GM12875 (cell line): ENCODE measurements around the gene MINDY2.
"Not testable (repeated sequence)": the region's sequence is repeated elsewhere in the genome, so short reads cannot be mapped to it uniquely, and the experiment has no call there.

Source experiments
- H3K4me3 ChIP-seq: one replicate; pipeline ENCODE4 v1.5.1; 2011; ENCODE audit warnings: low read depth, low read length, control low read depth
- TF ChIP-seq, protein P1 (sequence below): IDR thresholded peaks from 2 replicates; pipeline ENCODE4 v1.5.1; 2011; ENCODE audit warnings: low read depth, mild to moderate bottlenecking, control low read depth, inconsistent platforms, low read length, moderate library complexity, borderline replicate concordance; ENCODE audit not compliant: insufficient read depth

Gene MINDY2

DNA sequence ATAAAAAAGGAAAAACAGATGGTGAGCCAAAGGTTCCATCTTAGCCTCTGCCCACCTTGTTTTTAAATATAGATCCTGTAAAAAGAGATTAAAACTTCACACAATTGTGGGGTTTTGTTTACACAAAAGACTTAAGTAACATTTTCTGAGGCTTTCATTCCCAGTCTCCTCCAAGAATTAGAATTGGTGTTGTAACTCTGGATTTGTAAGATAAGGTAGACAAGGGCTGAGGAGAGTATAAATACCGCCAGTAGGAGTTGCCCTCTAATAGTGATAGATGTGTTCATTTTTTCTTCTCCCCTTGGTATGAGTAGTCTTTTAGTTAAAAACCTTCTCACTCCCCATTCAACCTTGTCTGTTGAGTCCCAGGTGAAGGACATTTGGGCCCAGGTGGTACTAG is 8.5 kb downstream of the MINDY2 start:
- H3K4me3 ChIP-seq, result no peak overlapping the region

DNA sequence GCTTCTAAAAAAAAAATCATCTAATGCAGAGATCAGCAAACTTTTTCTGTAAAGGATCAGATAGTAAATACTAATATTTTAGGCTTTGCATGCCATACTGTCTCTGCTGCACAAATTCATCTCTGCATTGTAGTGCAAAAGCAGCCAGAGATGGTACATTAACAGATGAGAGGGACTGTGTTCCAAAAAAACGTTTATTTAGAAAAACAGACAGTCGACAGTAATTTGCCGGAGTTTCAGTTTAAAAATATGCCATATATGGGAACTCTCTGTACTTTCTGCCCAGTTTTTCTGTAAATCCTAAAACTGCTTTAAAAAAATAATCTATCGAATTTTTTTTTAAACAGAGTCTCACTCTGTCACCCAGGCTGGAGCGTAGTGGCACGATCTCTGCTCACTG is 14.3 kb downstream of the MINDY2 start:
- TF ChIP-seq, protein P1, sequence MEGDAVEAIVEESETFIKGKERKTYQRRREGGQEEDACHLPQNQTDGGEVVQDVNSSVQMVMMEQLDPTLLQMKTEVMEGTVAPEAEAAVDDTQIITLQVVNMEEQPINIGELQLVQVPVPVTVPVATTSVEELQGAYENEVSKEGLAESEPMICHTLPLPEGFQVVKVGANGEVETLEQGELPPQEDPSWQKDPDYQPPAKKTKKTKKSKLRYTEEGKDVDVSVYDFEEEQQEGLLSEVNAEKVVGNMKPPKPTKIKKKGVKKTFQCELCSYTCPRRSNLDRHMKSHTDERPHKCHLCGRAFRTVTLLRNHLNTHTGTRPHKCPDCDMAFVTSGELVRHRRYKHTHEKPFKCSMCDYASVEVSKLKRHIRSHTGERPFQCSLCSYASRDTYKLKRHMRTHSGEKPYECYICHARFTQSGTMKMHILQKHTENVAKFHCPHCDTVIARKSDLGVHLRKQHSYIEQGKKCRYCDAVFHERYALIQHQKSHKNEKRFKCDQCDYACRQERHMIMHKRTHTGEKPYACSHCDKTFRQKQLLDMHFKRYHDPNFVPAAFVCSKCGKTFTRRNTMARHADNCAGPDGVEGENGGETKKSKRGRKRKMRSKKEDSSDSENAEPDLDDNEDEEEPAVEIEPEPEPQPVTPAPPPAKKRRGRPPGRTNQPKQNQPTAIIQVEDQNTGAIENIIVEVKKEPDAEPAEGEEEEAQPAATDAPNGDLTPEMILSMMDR, result no peak
- H3K4me3 ChIP-seq, result no peak overlapping the region

More for the DNA sequence above, 8.5 kb downstream of the MINDY2 start:
- TF ChIP-seq, protein P1, result no peak

DNA sequence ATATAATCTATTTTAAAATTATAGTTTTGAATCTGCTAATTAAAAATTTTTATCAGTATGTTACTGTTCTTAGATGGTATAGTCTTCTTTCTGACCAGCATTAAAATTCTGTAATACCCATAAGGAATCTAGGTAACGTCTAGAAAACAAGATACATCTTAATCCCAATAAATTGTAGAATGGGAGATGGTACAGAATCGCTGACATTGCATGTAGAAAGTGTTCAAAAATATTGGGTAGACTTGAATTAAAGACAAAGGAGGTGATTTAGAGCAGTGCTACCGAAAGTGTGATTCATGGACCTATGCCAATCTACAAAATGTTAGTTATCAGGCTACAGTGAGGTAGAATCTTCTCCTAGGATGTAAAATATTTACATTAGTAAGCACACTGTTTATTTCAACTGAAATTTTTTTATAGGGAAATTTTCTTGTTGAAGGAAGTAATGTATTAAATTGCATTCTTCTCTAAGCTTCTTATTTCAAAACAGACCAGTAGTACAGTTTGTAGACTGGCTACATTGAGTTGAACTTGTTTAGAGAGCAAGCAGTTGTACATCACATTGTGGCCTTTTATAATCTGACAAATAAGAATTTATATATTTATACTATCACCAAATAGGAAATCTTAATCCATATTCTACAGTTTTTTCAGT is 17.1 kb downstream of the MINDY2 start:
- TF ChIP-seq, protein P1, result no peak
- no peak overlapping the region for H3K4me3 ChIP-seq

DNA sequence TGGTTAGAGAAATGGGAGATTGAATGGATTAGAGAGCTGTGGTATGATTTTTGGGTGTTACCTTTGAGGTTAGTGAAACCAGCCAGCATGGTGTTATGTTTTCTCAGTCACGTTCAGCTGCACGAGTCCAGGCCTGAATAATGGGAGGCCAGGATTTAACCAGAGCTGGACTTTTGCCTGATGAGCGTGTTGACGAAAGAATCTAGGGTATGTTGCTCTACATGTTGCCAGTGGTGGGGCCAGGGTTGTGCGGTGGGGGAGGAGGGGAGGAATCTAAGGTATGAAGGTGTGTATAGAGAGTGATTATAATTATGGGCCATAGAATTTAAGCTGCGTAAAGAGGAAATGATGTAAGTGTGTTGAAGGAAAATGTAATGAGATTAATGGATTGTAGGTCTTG is 22.8 kb downstream of the MINDY2 start:
- TF ChIP-seq, protein P1, result no peak
- H3K4me3 ChIP-seq, result no peak overlapping the region

DNA sequence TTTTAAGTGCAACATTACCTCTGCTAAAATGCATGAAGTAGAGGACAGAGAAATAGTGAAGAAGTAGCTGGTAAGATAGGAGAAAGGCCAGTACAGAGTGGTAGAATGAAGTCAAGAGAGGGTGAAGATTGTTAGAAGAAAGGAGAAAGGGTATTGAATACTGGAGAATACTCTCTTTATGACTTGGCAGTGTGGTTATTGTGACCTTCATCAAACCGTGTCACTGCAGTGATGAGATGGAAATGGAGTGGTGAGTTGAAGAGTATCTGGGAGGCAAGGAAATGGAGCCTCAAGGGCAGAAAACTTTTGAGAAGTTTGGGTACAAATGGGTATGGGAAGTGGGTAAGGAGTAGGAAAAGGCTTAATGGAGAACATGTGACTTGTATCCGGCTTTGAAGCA is 24.7 kb downstream of the MINDY2 start:
- H3K4me3 ChIP-seq, result no peak overlapping the region
- TF ChIP-seq, protein P1, result no peak

DNA sequence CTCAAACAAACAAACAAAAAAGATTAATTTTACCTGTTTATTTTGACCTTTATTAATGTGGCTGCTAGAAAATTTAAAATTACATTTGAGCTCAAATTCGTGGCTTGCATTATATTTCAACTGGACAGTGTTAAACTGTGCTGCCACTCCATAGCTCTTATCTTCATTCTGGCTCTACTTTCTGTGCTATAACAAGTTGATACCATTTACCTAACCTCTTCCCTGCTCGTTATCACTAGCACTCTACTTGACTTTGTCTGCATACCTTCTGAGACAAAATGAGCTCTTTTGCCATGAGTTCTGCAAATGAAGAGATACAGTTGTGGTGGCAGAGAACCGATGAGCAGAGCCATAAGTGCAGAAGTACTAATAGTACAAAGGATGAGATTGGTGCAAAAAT is 26.4 kb downstream of the MINDY2 start:
- TF ChIP-seq, protein P1, result no peak
- H3K4me3 ChIP-seq, result no peak overlapping the region

DNA sequence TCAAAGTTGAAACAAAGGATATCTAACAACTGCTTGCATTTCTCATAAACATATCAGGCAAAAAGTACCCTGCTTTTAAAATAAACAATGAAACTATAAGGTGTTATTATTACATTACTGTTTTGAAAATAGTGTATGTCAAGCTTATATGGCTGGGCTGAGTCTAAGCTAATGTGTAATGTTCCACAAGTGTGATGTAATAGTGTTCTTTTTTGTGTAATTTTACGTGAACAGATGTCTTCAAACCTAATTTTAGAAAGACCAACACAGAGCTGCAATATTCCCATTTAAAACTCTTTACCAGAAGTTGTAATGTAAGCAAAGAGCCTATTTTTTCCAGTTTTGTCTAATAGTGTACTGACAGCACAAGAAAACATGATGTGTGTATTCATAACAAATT is 34.0 kb downstream of the MINDY2 start:
- no peak overlapping the region for H3K4me3 ChIP-seq
- TF ChIP-seq, protein P1, result no peak

DNA sequence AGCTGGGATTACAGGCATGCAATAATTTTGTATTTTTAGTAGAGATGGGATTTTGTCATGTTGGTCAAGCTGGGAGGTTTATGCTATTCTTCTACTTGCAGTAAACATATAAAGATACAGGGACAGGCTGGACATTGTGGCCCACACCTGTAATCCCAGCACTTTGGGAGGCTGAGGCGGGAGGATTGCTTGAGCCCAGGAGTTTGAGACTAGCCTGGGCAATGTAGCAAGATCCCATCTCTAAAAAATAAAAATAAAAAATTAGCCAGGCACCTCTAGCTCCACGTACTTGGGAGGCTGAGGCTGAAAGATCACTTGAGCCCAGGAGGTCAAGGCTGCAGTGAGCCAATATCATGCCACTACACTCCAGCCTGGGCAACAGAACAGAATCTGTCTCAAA is 52.2 kb downstream of the MINDY2 start:
- not testable (repeated sequence) for H3K4me3 ChIP-seq
